GM12892 (cell line): ENCODE measurements around the gene DNER.
"Not testable (repeated sequence)": the region's sequence is repeated elsewhere in the genome, so short reads cannot be mapped to it uniquely, and the experiment has no call there.

Experiments
- POLR2A ChIP-seq: IDR thresholded peaks from 2 replicates; pipeline ENCODE4 v1.6.1; 2011; ENCODE audit warnings: low read depth, low read length, control low read depth
- POLR2AphosphoS5 ChIP-seq: IDR thresholded peaks from 2 replicates; pipeline ENCODE4 v1.6.1; 2011; ENCODE audit warnings: low read depth, low read length, control low read depth

DNA sequence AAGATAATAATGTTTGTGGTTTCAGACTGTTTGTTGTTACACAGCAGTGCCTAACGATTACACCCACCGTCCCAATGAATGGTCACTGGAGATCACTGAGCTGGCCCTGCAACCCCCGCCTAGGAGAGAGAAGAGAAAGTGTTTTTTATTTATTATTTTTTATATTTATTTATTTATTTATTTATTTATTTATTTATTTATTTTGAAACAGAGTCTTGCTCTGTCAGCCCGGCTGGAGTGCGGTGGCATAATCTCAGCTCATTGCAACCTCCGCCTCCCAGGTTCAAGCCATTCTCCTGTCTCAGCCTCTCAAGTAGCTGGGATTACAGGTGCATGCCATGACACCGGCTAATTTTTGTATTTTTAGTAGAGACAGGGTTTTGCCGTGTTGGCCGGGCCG lies 43.1 kb upstream of the DNER start:
- TF ChIP-seq POLR2AphosphoS5, POLR2A: not testable (repeated sequence)
